GM19463 (cell line): ENCODE data around the gene SAMD11.

ENCODE experiments used
- ATAC-seq: cut with Tn5 transposase; IDR thresholded peaks from one replicate; pipeline ENCODE4 v1.9.1; 2021; ENCODE audit warnings: mild to moderate bottlenecking, moderate library complexity; ENCODE audit not compliant: unreplicated experiment

The SAMD11 gene

GRCh38 chr1:916173-917075 lies 7.3 kb upstream of the SAMD11 start:
- no peak for ATAC-seq

GRCh38 chr1:917076-917459 lies 6.7 kb upstream of the SAMD11 start:
- no peak for ATAC-seq

GRCh38 chr1:917466-918091 lies 6.1 kb upstream of the SAMD11 start:
- no peak for ATAC-seq

GRCh38 chr1:918353-918752 lies 5.4 kb upstream of the SAMD11 start:
- ATAC-seq, result no peak

- no peak for ATAC-seq
Measured at GRCh38 chr1:918843-919242, 4.9 kb upstream of the SAMD11 start.

GRCh38 chr1:919271-919872 lies 4.4 kb upstream of the SAMD11 start:
- no peak for ATAC-seq

- ATAC-seq, result no peak
Measured at GRCh38 chr1:920010-920409, 3.7 kb upstream of the SAMD11 start.

GRCh38 chr1:920521-920920 lies 3.2 kb upstream of the SAMD11 start:
- no peak for ATAC-seq

- no peak for ATAC-seq
Measured at GRCh38 chr1:921011-921837, 2.5 kb upstream of the SAMD11 start.

GRCh38 chr1:923991-924655 lies 400 bp downstream of the SAMD11 start:
- ATAC-seq, result no peak

- no peak for ATAC-seq
Measured at GRCh38 chr1:924656-925560, 1.2 kb downstream of the SAMD11 start.

GRCh38 chr1:925561-926421 lies 2.1 kb downstream of the SAMD11 start:
- no peak for ATAC-seq

- ATAC-seq, result no peak
Measured at GRCh38 chr1:927234-927633, 3.5 kb downstream of the SAMD11 start.

GRCh38 chr1:927748-928147 lies 4.0 kb downstream of the SAMD11 start:
- ATAC-seq, result no peak

GRCh38 chr1:928825-929661 lies 5.3 kb downstream of the SAMD11 start:
- ATAC-seq, result no peak

GRCh38 chr1:929712-930632 lies 6.2 kb downstream of the SAMD11 start:
- ATAC-seq, result no peak
